IMR-90 (cell line): ENCODE measurements around the gene PLA2G4B. TPM values are rescaled to one million over a fixed set of nuclear protein-coding genes. Genes with fewer than 3 reads are reported as not detected.

Source experiments
- ATAC-seq: fragments of 200-7000 bp; cut with Tn5 transposase; 2 replicates; pipeline ENCODE4 v1.9.1; 2020; ENCODE audit warnings: low read depth, mild to moderate bottlenecking, moderate library complexity
- BruUV-seq: library from RNA; stranded (reverse); fragments of 400-500 nt; replicated peaks from 2 replicates; lab custom pipeline; 2021; lab: Mats Ljungman, UMichigan
- CTCF ChIA-PET: fragments of 300-600 bp; formaldehyde crosslinking; extraction: SDS; loops from one replicate; lab custom pipeline; 2021; ENCODE audit warnings: antibody characterized with exemption; lab: Yijun Ruan, JAX
- POLR2A ChIA-PET: fragments of 300-600 bp; sonication (Branson Sonifier 250); formaldehyde crosslinking; loops from one replicate; lab custom pipeline; 2022; ENCODE audit warnings: antibody characterized with exemption; ENCODE audit not compliant: unreplicated experiment; lab: Charles Lee
- DNase-seq: peaks from one replicate; pipeline ENCODE4 v3.0.0; 2013
- H2AFZ ChIP-seq: replicated peaks from 2 replicates; pipeline ENCODE3; 2013; ENCODE audit warnings: low read length, mild to moderate bottlenecking; ENCODE audit not compliant: poor library complexity
- H2AK5ac ChIP-seq: 2 replicates; pipeline ENCODE4 v1.6.1; 2013; ENCODE audit warnings: low read depth, low read length, inconsistent platforms
- H2AK9ac ChIP-seq: replicated peaks from 2 replicates; pipeline ENCODE3; 2013; ENCODE audit warnings: mild to moderate bottlenecking, low read depth, low read length, moderate library complexity; ENCODE audit not compliant: poor library complexity
- H2BK120ac ChIP-seq: 2 replicates; pipeline ENCODE4 v1.6.1; 2013; ENCODE audit warnings: low read depth, low read length, inconsistent platforms
- H2BK15ac ChIP-seq: 3 replicates; pipeline ENCODE4 v1.6.1; 2013; ENCODE audit warnings: low read depth, low read length, inconsistent platforms
- H2BK20ac ChIP-seq: 2 replicates; pipeline ENCODE4 v1.6.1; 2013; ENCODE audit warnings: low read depth, mild to moderate bottlenecking, inconsistent platforms, low read length, moderate library complexity
- H2BK5ac ChIP-seq: 2 replicates; pipeline ENCODE4 v1.6.1; 2013; ENCODE audit warnings: mild to moderate bottlenecking, low read depth, low read length, inconsistent platforms; ENCODE audit not compliant: poor library complexity, severe bottlenecking
- H3K14ac ChIP-seq: replicated peaks from 2 replicates; pipeline ENCODE4 v1.6.1; 2013; ENCODE audit warnings: low read depth, low read length, inconsistent platforms
- H3K18ac ChIP-seq: 2 replicates; pipeline ENCODE4 v1.6.1; 2013; ENCODE audit warnings: low read depth, low read length, control low read depth
- H3K23ac ChIP-seq: 2 replicates; pipeline ENCODE4 v1.6.1; 2013; ENCODE audit warnings: low read depth, low read length, inconsistent platforms
- H3K27ac ChIP-seq: 2 replicates; pipeline ENCODE4 v1.5.1; 2013; ENCODE audit warnings: mild to moderate bottlenecking, control low read depth, low read length; ENCODE audit not compliant: insufficient read depth
- H3K27me3 ChIP-seq: 2 replicates; pipeline ENCODE4 v1.6.1; 2013; ENCODE audit warnings: low read length; ENCODE audit not compliant: control insufficient read depth, insufficient read depth
- H3K36me3 ChIP-seq: 2 replicates; pipeline ENCODE4 v1.6.1; 2013; ENCODE audit warnings: low read length, mixed read lengths; ENCODE audit not compliant: control insufficient read depth, insufficient read depth
- H3K4ac ChIP-seq: 2 replicates; pipeline ENCODE4 v1.6.1; 2013; ENCODE audit warnings: low read depth, low read length, inconsistent platforms
- H3K4me1 ChIP-seq: 2 replicates; pipeline ENCODE4 v1.6.1; 2013; ENCODE audit warnings: low read length, mixed read lengths; ENCODE audit not compliant: control insufficient read depth, insufficient read depth
- H3K4me2 ChIP-seq: 2 replicates; pipeline ENCODE4 v1.6.1; 2013; ENCODE audit warnings: low read depth, mild to moderate bottlenecking, control low read depth, low read length, moderate library complexity
- H3K4me3 ChIP-seq: 2 replicates; pipeline ENCODE4 v1.5.1; 2013; ENCODE audit warnings: low read depth, mild to moderate bottlenecking, control low read depth, low read length, moderate library complexity; ENCODE audit not compliant: insufficient read depth
- H3K56ac ChIP-seq: 2 replicates; pipeline ENCODE4 v1.6.1; 2013; ENCODE audit warnings: low read length, inconsistent platforms; ENCODE audit not compliant: insufficient read depth; ENCODE audit errors: extremely low read depth
- H3K79me1 ChIP-seq, 2 experiments: 2 replicates each; pipeline ENCODE4 v1.6.1; 2013; ENCODE audit warnings: low read length in 2 of 2, inconsistent platforms in 1 of 2, low read depth in 1 of 2
- H3K9ac ChIP-seq: 2 replicates; pipeline ENCODE4 v1.6.1; 2013; ENCODE audit warnings: low read depth, low read length, control low read depth
- H3K9me1 ChIP-seq: 2 replicates; pipeline ENCODE4 v1.6.1; 2013; ENCODE audit warnings: low read length, inconsistent platforms; ENCODE audit not compliant: insufficient read depth
- H3K9me3 ChIP-seq: 2 replicates; pipeline ENCODE4 v1.6.1; 2013; ENCODE audit warnings: low read length; ENCODE audit not compliant: control insufficient read depth, insufficient read depth
- H4K20me1 ChIP-seq: 2 replicates; pipeline ENCODE4 v1.6.1; 2013; ENCODE audit warnings: low read length, inconsistent platforms; ENCODE audit not compliant: insufficient read depth
- H4K5ac ChIP-seq: 2 replicates; pipeline ENCODE4 v1.6.1; 2013; ENCODE audit warnings: mild to moderate bottlenecking, low read depth, low read length, control low read depth
- H4K8ac ChIP-seq, 2 experiments: 2 replicates each; pipeline ENCODE4 v1.6.1; 2013; ENCODE audit warnings: low read depth in 2 of 2, low read length in 2 of 2, control low read depth in 1 of 2, inconsistent platforms in 1 of 2
- H4K91ac ChIP-seq: 2 replicates; pipeline ENCODE4 v1.6.1; 2013; ENCODE audit warnings: low read depth, low read length, inconsistent platforms; ENCODE audit not compliant: insufficient read depth
- BHLHE40 ChIP-seq: fragments of 150-350 bp; IDR thresholded peaks from 2 replicates; pipeline ENCODE4 v1.6.1; 2016; ENCODE audit warnings: mild to moderate bottlenecking, low read depth, low read length
- CEBPB ChIP-seq: IDR thresholded peaks from 2 replicates; pipeline ENCODE4 v1.6.1; 2012; ENCODE audit warnings: low read depth, low read length, improper control_type of control experiment
- CHD1 ChIP-seq: IDR thresholded peaks from 2 replicates; pipeline ENCODE4 v1.6.1; 2012; ENCODE audit warnings: low read depth, low read length, improper control_type of control experiment
- FOS ChIP-seq: fragments of 150-350 bp; IDR thresholded peaks from 2 replicates; pipeline ENCODE4 v1.6.1; 2016; ENCODE audit warnings: low read depth, low read length
- MAFK ChIP-seq: IDR thresholded peaks from 2 replicates; pipeline ENCODE4 v1.6.1; 2012; ENCODE audit warnings: low read depth, low read length, improper control_type of control experiment
- MAZ ChIP-seq: IDR thresholded peaks from 2 replicates; pipeline ENCODE4 v1.6.1; 2012; ENCODE audit warnings: low read depth, mild to moderate bottlenecking, low read length, improper control_type of control experiment, moderate library complexity, borderline replicate concordance
- MXI1 ChIP-seq: IDR thresholded peaks from 2 replicates; pipeline ENCODE4 v1.6.1; 2012; ENCODE audit warnings: low read depth, mild to moderate bottlenecking, low read length, moderate library complexity, borderline replicate concordance
- NFE2L2 ChIP-seq: fragments of 150-350 bp; IDR thresholded peaks from 2 replicates; pipeline ENCODE4 v1.6.1; 2016; ENCODE audit warnings: low read depth, mild to moderate bottlenecking, low read length
- SMC3 ChIP-seq: fragments of 150-350 bp; IDR thresholded peaks from 2 replicates; pipeline ENCODE4 v1.6.1; 2016; ENCODE audit warnings: low read depth, mild to moderate bottlenecking, antibody characterized with exemption, low read length, moderate library complexity
- WGBS, 2 experiments: methylation state at CpG; one replicate each; pipeline versions ENCODE4 v1.1.5 to v1.1.7; 2013; ENCODE audit warnings: missing lambda C conversion rate in 2 of 2; ENCODE audit not compliant: insufficient read length in 1 of 2; ENCODE audit errors: extremely low coverage in 2 of 2; 5-methylcytosine and 5-hydroxymethylcytosine counted together
- dilution Hi-C: fragments of 300-500 bp; cut with HindIII; formaldehyde crosslinking; loops from one replicate; pipeline ENCODE4 v1.14.3; 2018; ENCODE audit warnings: low sequenced_read_pairs; ENCODE audit not compliant: unreplicated experiment
- in situ Hi-C: fragments of 300-500 bp; cut with MboI; formaldehyde crosslinking; loops from 3 replicates; pipeline ENCODE4 v1.14.3; 2019; ENCODE audit warnings: low sequenced_read_pairs, inconsistent platforms, mixed read lengths
- intact Hi-C: fragments of 100-400 bp; cut with micrococcal nuclease; formaldehyde crosslinking; loops from 2 replicates; pipeline ENCODE4 v1.10.0; 2022
- polyA plus RNA-seq, 3 experiments: library from polyadenylated mRNA; depleted of rRNA; stranded (reverse); fragments of >200 nt; gene quantifications; 2 replicates each; pipeline ENCODE4 v1.2.3, GENCODE V29; 2012; ENCODE audit warnings: low replicate concordance in 1 of 3
- total RNA-seq: library from RNA; depleted of rRNA; stranded (reverse); fragments of >200 nt; gene quantifications from 2 replicates; pipeline ENCODE4 v1.2.3, GENCODE V29; 2012
- TF ChIP-seq, protein P1 (sequence below): fragments of 150-350 bp; IDR thresholded peaks from 2 replicates; pipeline ENCODE4 v1.6.1; 2017; ENCODE audit warnings: mild to moderate bottlenecking, antibody characterized with exemption, low read length, low read depth
- TF ChIP-seq, protein P2 (sequence below): fragments of 150-350 bp; IDR thresholded peaks from 2 replicates; pipeline ENCODE4 v1.6.1; 2016; ENCODE audit warnings: low read depth, mild to moderate bottlenecking, low read length, moderate library complexity, borderline replicate concordance
- TF ChIP-seq, protein P3 (sequence below): conservative IDR thresholded peaks from 2 replicates; pipeline ENCODE4 v1.5.1; 2012; ENCODE audit warnings: mild to moderate bottlenecking, low read depth, low read length, improper control_type of control experiment

Gene PLA2G4B
- total and polyA plus RNA-seq, 2 of the 4 experiments (the other 2 are of a cell fraction) = 0.18 to 3.1 TPM

DNA sequence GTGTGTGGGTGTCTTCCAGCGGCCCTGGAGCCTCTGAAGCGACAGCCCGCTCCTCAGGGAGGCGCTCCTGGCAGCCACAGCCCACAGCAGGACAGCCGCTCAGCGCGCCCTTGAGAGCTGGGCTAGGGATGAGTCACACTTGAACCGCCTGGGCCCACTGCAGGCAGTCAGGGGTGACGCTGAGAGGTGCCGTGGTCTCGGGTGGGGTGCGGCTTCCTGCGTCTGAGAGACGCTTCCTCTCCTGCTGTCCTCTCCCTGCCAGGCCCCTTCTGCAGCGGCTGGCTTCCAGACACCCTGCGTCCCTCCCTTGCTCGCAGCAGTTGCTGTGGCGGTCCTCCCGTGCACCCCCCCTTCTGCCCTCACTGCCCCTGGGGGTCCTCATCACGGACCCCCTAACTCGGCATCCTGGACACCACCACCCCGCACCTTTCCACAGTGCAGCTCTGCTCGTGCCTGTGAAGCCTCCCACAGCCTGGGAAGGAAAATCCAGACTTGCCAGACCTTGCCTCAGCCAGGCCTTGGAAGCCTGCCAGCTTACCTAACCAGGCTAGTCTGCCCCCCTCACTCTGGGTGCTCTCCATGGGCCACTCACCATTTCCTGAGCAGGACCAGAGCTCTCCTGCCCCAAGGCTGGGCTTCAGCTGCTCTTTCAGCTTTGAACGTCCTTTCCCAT is 56.3 kb downstream of the PLA2G4B start (continued):
- no peak; the same call in 1 of the 2 replicates for TF ChIP-seq SMC3

DNA sequence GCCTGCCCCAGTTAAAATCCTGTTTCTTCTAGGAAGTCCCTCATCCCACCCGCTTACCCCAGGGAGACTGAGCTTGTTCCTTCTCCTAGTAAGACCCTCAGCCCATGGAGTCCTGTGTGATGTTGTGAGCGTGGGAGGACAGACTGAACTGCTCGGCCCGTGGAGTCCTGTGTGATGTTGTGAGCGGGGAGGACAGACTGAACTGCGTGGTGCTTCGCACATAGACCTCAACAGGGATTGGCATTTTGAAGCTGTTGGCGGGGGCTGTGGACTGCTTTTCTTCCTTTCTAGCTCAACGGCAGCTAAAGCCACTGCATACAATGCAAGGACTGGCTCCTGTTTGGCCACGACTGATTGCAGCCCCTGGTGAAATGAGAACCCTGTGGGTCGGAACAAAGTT is 56.8 kb downstream of the PLA2G4B start:
- dilution Hi-C loops (no loop called here), in situ Hi-C loops (no loop called here), intact Hi-C loops (no loop called here)
- TF ChIP-seq, protein P1, sequence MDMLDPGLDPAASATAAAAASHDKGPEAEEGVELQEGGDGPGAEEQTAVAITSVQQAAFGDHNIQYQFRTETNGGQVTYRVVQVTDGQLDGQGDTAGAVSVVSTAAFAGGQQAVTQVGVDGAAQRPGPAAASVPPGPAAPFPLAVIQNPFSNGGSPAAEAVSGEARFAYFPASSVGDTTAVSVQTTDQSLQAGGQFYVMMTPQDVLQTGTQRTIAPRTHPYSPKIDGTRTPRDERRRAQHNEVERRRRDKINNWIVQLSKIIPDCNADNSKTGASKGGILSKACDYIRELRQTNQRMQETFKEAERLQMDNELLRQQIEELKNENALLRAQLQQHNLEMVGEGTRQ = no peak
- TF ChIP-seq SMC3 (no peak), CEBPB (no peak), FOS (no peak), NFE2L2 (no peak), MAZ (no peak), MXI1 (no peak), CHD1 (no peak), MAFK (no peak), BHLHE40 (no peak)
- TF ChIP-seq, protein P2, sequence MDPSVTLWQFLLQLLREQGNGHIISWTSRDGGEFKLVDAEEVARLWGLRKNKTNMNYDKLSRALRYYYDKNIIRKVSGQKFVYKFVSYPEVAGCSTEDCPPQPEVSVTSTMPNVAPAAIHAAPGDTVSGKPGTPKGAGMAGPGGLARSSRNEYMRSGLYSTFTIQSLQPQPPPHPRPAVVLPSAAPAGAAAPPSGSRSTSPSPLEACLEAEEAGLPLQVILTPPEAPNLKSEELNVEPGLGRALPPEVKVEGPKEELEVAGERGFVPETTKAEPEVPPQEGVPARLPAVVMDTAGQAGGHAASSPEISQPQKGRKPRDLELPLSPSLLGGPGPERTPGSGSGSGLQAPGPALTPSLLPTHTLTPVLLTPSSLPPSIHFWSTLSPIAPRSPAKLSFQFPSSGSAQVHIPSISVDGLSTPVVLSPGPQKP = no peak
- TF ChIP-seq, protein P3, sequence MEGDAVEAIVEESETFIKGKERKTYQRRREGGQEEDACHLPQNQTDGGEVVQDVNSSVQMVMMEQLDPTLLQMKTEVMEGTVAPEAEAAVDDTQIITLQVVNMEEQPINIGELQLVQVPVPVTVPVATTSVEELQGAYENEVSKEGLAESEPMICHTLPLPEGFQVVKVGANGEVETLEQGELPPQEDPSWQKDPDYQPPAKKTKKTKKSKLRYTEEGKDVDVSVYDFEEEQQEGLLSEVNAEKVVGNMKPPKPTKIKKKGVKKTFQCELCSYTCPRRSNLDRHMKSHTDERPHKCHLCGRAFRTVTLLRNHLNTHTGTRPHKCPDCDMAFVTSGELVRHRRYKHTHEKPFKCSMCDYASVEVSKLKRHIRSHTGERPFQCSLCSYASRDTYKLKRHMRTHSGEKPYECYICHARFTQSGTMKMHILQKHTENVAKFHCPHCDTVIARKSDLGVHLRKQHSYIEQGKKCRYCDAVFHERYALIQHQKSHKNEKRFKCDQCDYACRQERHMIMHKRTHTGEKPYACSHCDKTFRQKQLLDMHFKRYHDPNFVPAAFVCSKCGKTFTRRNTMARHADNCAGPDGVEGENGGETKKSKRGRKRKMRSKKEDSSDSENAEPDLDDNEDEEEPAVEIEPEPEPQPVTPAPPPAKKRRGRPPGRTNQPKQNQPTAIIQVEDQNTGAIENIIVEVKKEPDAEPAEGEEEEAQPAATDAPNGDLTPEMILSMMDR = no peak
- H3K23ac ChIP-seq = no peak overlapping the region
- H2AK9ac ChIP-seq = peak overlapping the region; percentile 91
- H3K9ac ChIP-seq = no peak overlapping the region
- no TSS peak for BruUV-seq
- H3K9me1 ChIP-seq = peaks cover 6% of the 10 kb centered on the region; the same call in 1 of the 2 replicates
- ATAC-seq (no peak), DNase-seq (no peak)
- H3K4me3 ChIP-seq = no peak overlapping the region
- peaks cover 4% of the 10 kb centered on the region; the same call in 1 of the 2 replicates for H3K27me3 ChIP-seq
- no peak overlapping the region for H4K5ac ChIP-seq
- POLR2A ChIA-PET = no interaction called here
- H3K14ac ChIP-seq = no peak overlapping the region
- H2AFZ ChIP-seq = peak overlapping the region; percentile 28
- H3K79me1 ChIP-seq = no peaks in the 10 kb centered on the region
- H4K91ac ChIP-seq = no peak overlapping the region
- H3K36me3 ChIP-seq = peaks cover 5% of the 10 kb centered on the region
- H3K4ac ChIP-seq = 0 out of 2 replicates have a peak overlapping the region, but pooled peaks have one; percentile 2
- H3K56ac ChIP-seq = no peak overlapping the region
- no peak overlapping the region for H3K18ac ChIP-seq
- H3K4me2 ChIP-seq = no peak overlapping the region
- H3K4me1 ChIP-seq = peaks cover 6% of the 10 kb centered on the region; the same call in 1 of the 2 replicates
- no peaks in the 10 kb centered on the region for H3K9me3 ChIP-seq
- 100% methylated on average over 1 of the region's 11 CpGs; no CpG with 5 or more reads in 1 of the 2 experiments for whole genome bisulfite sequencing, 2 experiments
- no peak overlapping the region for H2BK5ac ChIP-seq
- H2AK5ac ChIP-seq = peak overlapping the region; percentile 7; the same call in 1 of the 2 replicates
- H4K8ac ChIP-seq = no peak overlapping the region
- H2BK20ac ChIP-seq = no peak overlapping the region
- H2BK15ac ChIP-seq = no peak overlapping the region
- CTCF ChIA-PET = interaction anchor here (0.6 to 1.3 kb wide), 2 partner anchors 9 to 459 kb away, joined by 3 to 5 read pairs; no protein-coding TSS in a partner anchor
- no peak overlapping the region for H3K27ac ChIP-seq
- H4K20me1 ChIP-seq = no peaks in the 10 kb centered on the region
- H2BK120ac ChIP-seq = no peak overlapping the region
